H54 (cell line): ENCODE results near the gene ALDH1L1.

Source experiments
- DNase-seq: peaks from one replicate; pipeline ENCODE4 v3.0.0; 2011; ENCODE audit warnings: low spot score, mixed read lengths; ENCODE audit not compliant: insufficient read length
- FAIRE-seq: peaks from 3 replicates; lab custom pipeline; 2011; peaks lifted over from hg19 to GRCh38; lab: Jason Lieb, UNC
- POLR2A ChIP-seq: IDR thresholded peaks from 2 replicates; pipeline ENCODE4 v1.6.1; 2011; ENCODE audit warnings: low read depth, mild to moderate bottlenecking, low read length

Gene ALDH1L1

GRCh38 chr3:126179825-126180476 lies 435 bp downstream of the ALDH1L1 start:
- FAIRE-seq (no peak), DNase-seq (no peak)
- TF ChIP-seq POLR2A: no peak

GRCh38 chr3:126170073-126170777 lies 10.2 kb downstream of the ALDH1L1 start:
- TF ChIP-seq POLR2A: no peak
- DNase-seq (no peak), FAIRE-seq (no peak)

- TF ChIP-seq POLR2A: no peak
- FAIRE-seq (no peak), DNase-seq (no peak)
Observed at GRCh38 chr3:126167566-126167965, 12.8 kb downstream of the ALDH1L1 start.

GRCh38 chr3:126166009-126166408 lies 14.4 kb downstream of the ALDH1L1 start:
- FAIRE-seq: no peak
- DNase-seq: no peak
- TF ChIP-seq POLR2A: no peak

- DNase-seq (no peak), FAIRE-seq (no peak)
- TF ChIP-seq POLR2A: no peak
Observed at GRCh38 chr3:126161309-126161708, 19.1 kb downstream of the ALDH1L1 start.

GRCh38 chr3:126160243-126161210 lies 19.9 kb downstream of the ALDH1L1 start:
- DNase-seq (no peak), FAIRE-seq (no peak)
- TF ChIP-seq POLR2A: no peak

- no peak for FAIRE-seq
- no peak for DNase-seq
- no peak for TF ChIP-seq POLR2A
Observed at GRCh38 chr3:126159476-126159875, 20.9 kb downstream of the ALDH1L1 start.

- no peak for FAIRE-seq
- no peak for DNase-seq
- TF ChIP-seq POLR2A: no peak
Observed at GRCh38 chr3:126158912-126159454, 21.4 kb downstream of the ALDH1L1 start.

GRCh38 chr3:126158016-126158911 lies 22.1 kb downstream of the ALDH1L1 start:
- no peak for DNase-seq
- no peak for TF ChIP-seq POLR2A
- FAIRE-seq: no peak

- DNase-seq (no peak), FAIRE-seq (no peak)
- no peak for TF ChIP-seq POLR2A
Observed at GRCh38 chr3:126157083-126157768, 23.2 kb downstream of the ALDH1L1 start.

GRCh38 chr3:126156468-126156867 lies 23.9 kb downstream of the ALDH1L1 start:
- TF ChIP-seq POLR2A: no peak
- peak; percentile 21 for DNase-seq
- FAIRE-seq: no peak

GRCh38 chr3:126155819-126156218 lies 24.6 kb downstream of the ALDH1L1 start:
- TF ChIP-seq POLR2A: no peak
- DNase-seq (no peak), FAIRE-seq (no peak)
